Right lobe of liver (tissue), 6 donors: ENCODE measurements around the gene SLC5A9. TPM values are rescaled to one million over a fixed set of nuclear protein-coding genes. Genes with fewer than 3 reads are reported as not detected.

ENCODE experiments used
- ATAC-seq, 4 donors: fragments of 200-7000 bp; cut with Tn5 transposase; one replicate each; pipeline ENCODE4 v1.9.1; 2020; ENCODE audit warnings: mild to moderate bottlenecking in 4 of 4, moderate library complexity in 4 of 4
- DNase-seq, 3 donors: peaks; one replicate each; pipeline ENCODE4 v3.0.0-alpha.2; 2020
- H3K27ac ChIP-seq, 3 donors: fragments of 200-600 bp; one replicate each; pipeline ENCODE4 v1.8.0; 2022
- H3K27me3 ChIP-seq, 2 donors: fragments of 200-600 bp; one replicate each; pipeline ENCODE4 v1.8.0; 2022
- H3K36me3 ChIP-seq, 4 donors: fragments of 200-600 bp; sonication (generic) in 1 of 4; one replicate each; pipeline versions ENCODE4 v1.5.1 to v1.8.0; 2017 to 2022; ENCODE audit warnings: control low read depth in 1 of 4
- H3K4me1 ChIP-seq, 4 donors: fragments of 200-600 bp; sonication (generic) in 1 of 4; one replicate each; pipeline versions ENCODE4 v1.5.1 to v1.8.0; 2017 to 2022; ENCODE audit warnings: control low read depth in 1 of 4
- H3K4me3 ChIP-seq, 3 donors: fragments of 200-600 bp; one replicate each; pipeline ENCODE4 v1.8.0; 2022
- H3K9me3 ChIP-seq, 4 donors: fragments of 200-600 bp; sonication (generic) in 1 of 4; one replicate each; pipeline versions ENCODE4 v1.5.1 to v1.8.0; 2017 to 2022; ENCODE audit warnings: control low read depth in 1 of 4
- POLR2A ChIP-seq: fragments of 450-650 bp; IDR thresholded peaks from one replicate; pipeline ENCODE4 v1.6.1; 2017; ENCODE audit warnings: antibody characterized with exemption, mild to moderate bottlenecking
- WGBS: methylation state at CpG from one replicate; pipeline ENCODE4 v1.1.6; 2018; ENCODE audit warnings: low coverage, low lambda C conversion rate; ENCODE audit not compliant: insufficient coverage; ENCODE audit errors: missing lambda C conversion rate; 5-methylcytosine and 5-hydroxymethylcytosine counted together
- intact Hi-C, 2 donors: fragments of 100-400 bp; cut with DNase I; formaldehyde crosslinking; loops; one replicate each; pipeline versions ENCODE4 v1.11.2 to v1.14.1; 2022
- total RNA-seq, 6 experiments: library from RNA; depleted of rRNA in 2 of 6; stranded (reverse); fragments of >200 nt in 2 of 6; fragmentation: NEBNext Ultra II Directional in 3 of 6; extraction: Animal tissue kit (Norgen Biotek cat#: 25700) in 3 of 6; gene quantifications; one replicate each; pipeline versions ENCODE4 v1.1.0 to v1.2.4, GENCODE V29; 2016 to 2023
- TF ChIP-seq, protein P1 (sequence below), 4 donors: fragments of 200-600 bp in 3 of 4; fragments of 450-650 bp in 1 of 4; IDR thresholded peaks; one replicate each; pipeline versions ENCODE4 v1.5.1 to v1.8.0; 2016 to 2022; ENCODE audit warnings: antibody characterized with exemption in 4 of 4, mild to moderate bottlenecking in 2 of 4
- donor health status: DM: no; HTN: yes; CAD: no.
- donor health status: DM: no; HTN: no; CAD: no.
- donor health status: DM: no; HTN: no; CAD: no.
- donor health status: DM: no; HTN: yes; CAD: no.
- donor health status: DM: no; HTN: yes; CAD: no.

The SLC5A9 gene
- total RNA-seq, 6 experiments from 2014 or later = 8.5 to 16.9 (median 11.8) TPM

- WGBS = 53% methylated on average over 2 of the region's 2 CpGs
- H3K4me1 ChIP-seq = no peaks in the 10 kb centered on the region
- intact Hi-C loops = no loop called here
Observed at GRCh38 chr1:48194801-48195200, 27.7 kb upstream of the SLC5A9 start.

GRCh38 chr1:48196237-48196636 is 26.3 kb upstream of the SLC5A9 start:
- Histone ChIP-seq H3K27me3 (no peaks in the 10 kb centered on the region), H3K27ac (no peak overlapping the region), H3K4me3 (no peak overlapping the region), H3K9me3 (no peaks in the 10 kb centered on the region), H3K4me1 (no peaks in the 10 kb centered on the region), H3K36me3 (no peaks in the 10 kb centered on the region)
- no peak for TF ChIP-seq POLR2A
- TF ChIP-seq, protein P1, sequence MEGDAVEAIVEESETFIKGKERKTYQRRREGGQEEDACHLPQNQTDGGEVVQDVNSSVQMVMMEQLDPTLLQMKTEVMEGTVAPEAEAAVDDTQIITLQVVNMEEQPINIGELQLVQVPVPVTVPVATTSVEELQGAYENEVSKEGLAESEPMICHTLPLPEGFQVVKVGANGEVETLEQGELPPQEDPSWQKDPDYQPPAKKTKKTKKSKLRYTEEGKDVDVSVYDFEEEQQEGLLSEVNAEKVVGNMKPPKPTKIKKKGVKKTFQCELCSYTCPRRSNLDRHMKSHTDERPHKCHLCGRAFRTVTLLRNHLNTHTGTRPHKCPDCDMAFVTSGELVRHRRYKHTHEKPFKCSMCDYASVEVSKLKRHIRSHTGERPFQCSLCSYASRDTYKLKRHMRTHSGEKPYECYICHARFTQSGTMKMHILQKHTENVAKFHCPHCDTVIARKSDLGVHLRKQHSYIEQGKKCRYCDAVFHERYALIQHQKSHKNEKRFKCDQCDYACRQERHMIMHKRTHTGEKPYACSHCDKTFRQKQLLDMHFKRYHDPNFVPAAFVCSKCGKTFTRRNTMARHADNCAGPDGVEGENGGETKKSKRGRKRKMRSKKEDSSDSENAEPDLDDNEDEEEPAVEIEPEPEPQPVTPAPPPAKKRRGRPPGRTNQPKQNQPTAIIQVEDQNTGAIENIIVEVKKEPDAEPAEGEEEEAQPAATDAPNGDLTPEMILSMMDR (IDR thresholded peaks at IDR 0.05) = no peak
- intact Hi-C loops = no loop called here
- WGBS = 40% methylated on average over 7 of the region's 7 CpGs
- ATAC-seq (no peak), DNase-seq (no peak)

More at GRCh38 chr1:48194801-48195200, 27.7 kb upstream of the SLC5A9 start:
- no peak overlapping the region for H3K4me3 ChIP-seq
- no peaks in the 10 kb centered on the region for H3K9me3 ChIP-seq
- DNase-seq (no peak), ATAC-seq (no peak)
- no peak overlapping the region for H3K27ac ChIP-seq
- no peak for TF ChIP-seq POLR2A
- TF ChIP-seq, protein P1 (IDR thresholded peaks at IDR 0.05) = no peak
- H3K27me3 ChIP-seq = no peaks in the 10 kb centered on the region
- H3K36me3 ChIP-seq = no peaks in the 10 kb centered on the region

DNA sequence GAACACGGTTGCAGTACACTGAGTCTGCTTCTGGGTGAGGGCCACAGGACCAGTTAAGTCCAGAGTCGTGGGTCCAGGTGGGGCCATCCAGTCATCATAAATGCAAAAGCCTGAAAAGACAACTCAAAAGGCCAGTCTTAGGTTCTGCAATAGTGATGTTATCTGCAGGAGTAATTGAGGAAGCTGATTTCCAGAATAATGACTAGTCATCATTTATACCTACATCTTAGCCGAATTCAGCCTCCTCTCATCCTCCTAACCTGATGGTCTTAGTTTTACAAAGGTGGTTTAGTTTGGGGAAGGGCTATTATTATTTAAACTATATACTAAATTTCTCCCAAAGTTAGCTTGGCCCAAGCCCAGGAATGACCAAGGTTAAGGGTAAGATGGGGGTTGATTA is 23.5 kb upstream of the SLC5A9 start:
- no peak for DNase-seq
- no peak for ATAC-seq
- H3K27me3 ChIP-seq = no peaks in the 10 kb centered on the region
- H3K4me1 ChIP-seq = no peaks in the 10 kb centered on the region
- no peak overlapping the region for H3K27ac ChIP-seq
- intact Hi-C loops = no loop called here
- WGBS = 82% methylated on average over 2 of the region's 3 CpGs
- H3K4me3 ChIP-seq = no peak overlapping the region
- no peaks in the 10 kb centered on the region for H3K9me3 ChIP-seq
- no peaks in the 10 kb centered on the region for H3K36me3 ChIP-seq
- TF ChIP-seq, protein P1 (IDR thresholded peaks at IDR 0.05) = no peak
- TF ChIP-seq POLR2A = no peak

- 61% methylated on average over 3 of the region's 3 CpGs for WGBS
- DNase-seq (no peak), ATAC-seq (no peak)
- H3K36me3 ChIP-seq = no peaks in the 10 kb centered on the region
- TF ChIP-seq POLR2A = no peak
- TF ChIP-seq, protein P1 (IDR thresholded peaks at IDR 0.05) = no peak
- intact Hi-C loops = loop anchor here (5.0 kb wide), 1 partner anchor 88 kb away; no protein-coding TSS in a partner anchor
- no peak overlapping the region for H3K4me3 ChIP-seq
- no peaks in the 10 kb centered on the region for H3K27me3 ChIP-seq
- H3K9me3 ChIP-seq = no peaks in the 10 kb centered on the region
- H3K27ac ChIP-seq = no peak overlapping the region
- no peaks in the 10 kb centered on the region for H3K4me1 ChIP-seq
Observed at GRCh38 chr1:48200166-48200900, 22.2 kb upstream of the SLC5A9 start.
